ENCODE measurements around the gene MAPK8IP1.

DNA sequence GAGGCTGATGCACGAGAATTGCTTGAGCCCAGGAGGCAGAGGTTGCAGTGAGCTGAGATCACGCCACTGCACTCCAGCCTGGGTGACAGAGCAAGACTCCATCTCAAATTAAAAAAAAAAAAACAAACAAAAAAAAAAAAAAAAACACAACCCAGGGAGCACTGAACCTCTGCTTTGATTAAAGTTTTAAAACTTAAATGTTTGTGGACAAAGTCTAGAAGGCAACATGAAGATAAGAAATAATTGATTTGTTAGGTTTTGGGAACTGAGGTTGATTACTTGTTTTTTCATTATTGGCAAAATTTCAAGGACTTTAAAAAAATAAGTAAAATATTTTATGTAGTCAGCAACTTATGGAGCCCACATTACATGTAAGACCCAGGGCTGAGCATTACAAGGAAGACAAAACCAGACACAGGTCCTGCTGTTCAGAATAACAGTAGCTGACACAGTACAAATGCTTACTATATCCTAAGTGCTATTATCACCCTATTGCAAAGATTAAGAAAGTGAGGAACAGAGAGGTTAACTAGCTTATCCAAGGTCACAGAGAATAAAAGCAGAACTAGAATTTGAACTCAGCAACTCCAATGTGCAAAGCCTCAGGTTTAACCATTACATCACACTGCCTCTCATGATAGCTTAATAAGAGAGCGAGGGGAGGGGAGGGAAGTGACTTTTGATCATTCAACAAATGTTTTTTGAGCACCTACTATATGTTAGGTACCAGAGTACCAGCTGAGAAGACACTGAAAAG lies 40.5 kb upstream of the MAPK8IP1 start:
- TF ChIP-seq POLR2AphosphoS5 (IDR thresholded peaks at IDR 0.05) (no peak), POLR2A (IDR thresholded peaks at IDR 0.05) (no peak), EP300 (IDR thresholded peaks at IDR 0.05) (no peak)
- TF ChIP-seq, protein P1, sequence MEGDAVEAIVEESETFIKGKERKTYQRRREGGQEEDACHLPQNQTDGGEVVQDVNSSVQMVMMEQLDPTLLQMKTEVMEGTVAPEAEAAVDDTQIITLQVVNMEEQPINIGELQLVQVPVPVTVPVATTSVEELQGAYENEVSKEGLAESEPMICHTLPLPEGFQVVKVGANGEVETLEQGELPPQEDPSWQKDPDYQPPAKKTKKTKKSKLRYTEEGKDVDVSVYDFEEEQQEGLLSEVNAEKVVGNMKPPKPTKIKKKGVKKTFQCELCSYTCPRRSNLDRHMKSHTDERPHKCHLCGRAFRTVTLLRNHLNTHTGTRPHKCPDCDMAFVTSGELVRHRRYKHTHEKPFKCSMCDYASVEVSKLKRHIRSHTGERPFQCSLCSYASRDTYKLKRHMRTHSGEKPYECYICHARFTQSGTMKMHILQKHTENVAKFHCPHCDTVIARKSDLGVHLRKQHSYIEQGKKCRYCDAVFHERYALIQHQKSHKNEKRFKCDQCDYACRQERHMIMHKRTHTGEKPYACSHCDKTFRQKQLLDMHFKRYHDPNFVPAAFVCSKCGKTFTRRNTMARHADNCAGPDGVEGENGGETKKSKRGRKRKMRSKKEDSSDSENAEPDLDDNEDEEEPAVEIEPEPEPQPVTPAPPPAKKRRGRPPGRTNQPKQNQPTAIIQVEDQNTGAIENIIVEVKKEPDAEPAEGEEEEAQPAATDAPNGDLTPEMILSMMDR (IDR thresholded peaks at IDR 0.05): no peak

Measured in suprapubic skin (tissue), 4 donors.